GM19043 (cell line): Measurements from ENCODE around the gene SUFU.

Experiments used
- ATAC-seq: cut with Tn5 transposase; IDR thresholded peaks from one replicate; pipeline ENCODE4 v1.9.1; 2021; ENCODE audit warnings: low read depth; ENCODE audit not compliant: unreplicated experiment

SUFU gene

GRCh38 chr10:102588875-102589274 is 85.1 kb downstream of the SUFU start:
- ATAC-seq = no peak

- ATAC-seq = no peak
Measured at GRCh38 chr10:102593074-102593803, 89.5 kb downstream of the SUFU start.

GRCh38 chr10:102593804-102594079 is 90.0 kb downstream of the SUFU start:
- no peak for ATAC-seq

- ATAC-seq = no peak
Measured at GRCh38 chr10:102595293-102595692, 91.5 kb downstream of the SUFU start.

- no peak for ATAC-seq
Measured at GRCh38 chr10:102595897-102596296, 92.1 kb downstream of the SUFU start.

GRCh38 chr10:102596506-102596971 is 92.8 kb downstream of the SUFU start:
- no peak for ATAC-seq

- no peak for ATAC-seq
Measured at GRCh38 chr10:102597131-102597991, 93.6 kb downstream of the SUFU start.

GRCh38 chr10:102598243-102598642 is 94.5 kb downstream of the SUFU start:
- no peak for ATAC-seq

- no peak for ATAC-seq
Measured at GRCh38 chr10:102599565-102600327, 96.0 kb downstream of the SUFU start.

GRCh38 chr10:102600816-102601215 is 97.0 kb downstream of the SUFU start:
- ATAC-seq = no peak

- ATAC-seq = no peak
Measured at GRCh38 chr10:102601639-102602038, 97.9 kb downstream of the SUFU start.

- ATAC-seq = no peak
Measured at GRCh38 chr10:102602272-102603045, 98.7 kb downstream of the SUFU start.

GRCh38 chr10:102603946-102604345 is 100.2 kb downstream of the SUFU start:
- ATAC-seq = no peak

GRCh38 chr10:102604439-102604841 is 100.7 kb downstream of the SUFU start:
- no peak for ATAC-seq

GRCh38 chr10:102605712-102606111 is 101.9 kb downstream of the SUFU start:
- no peak for ATAC-seq

GRCh38 chr10:102608487-102608886 is 104.7 kb downstream of the SUFU start:
- no peak for ATAC-seq

- no peak for ATAC-seq
Measured at GRCh38 chr10:102610441-102610887, 106.7 kb downstream of the SUFU start.

- no peak for ATAC-seq
Measured at GRCh38 chr10:102611514-102612087, 107.8 kb downstream of the SUFU start.

GRCh38 chr10:102612964-102613275 is 109.1 kb downstream of the SUFU start:
- ATAC-seq = no peak

- ATAC-seq = no peak
Measured at GRCh38 chr10:102613286-102613685, 109.5 kb downstream of the SUFU start.
